Activated naive CD8-positive, alpha-beta T cell treated with anti-CD3 and anti-CD28 coated beads, Interleukin-2, amount 50 U/mL, for 16 hours (primary cell): ENCODE results near the gene IQCN.

ENCODE experiments used
- DNase-seq: peaks from one replicate; pipeline ENCODE4 v3.0.0-alpha.2; 2020; ENCODE audit warnings: low read depth, low spot score

The IQCN gene

GRCh38 chr19:18304458-18305310 is 30.4 kb upstream of the IQCN start:
- peak; percentile 64 for DNase-seq

GRCh38 chr19:18304208-18304457 is 29.9 kb upstream of the IQCN start:
- no peak for DNase-seq

DNA sequence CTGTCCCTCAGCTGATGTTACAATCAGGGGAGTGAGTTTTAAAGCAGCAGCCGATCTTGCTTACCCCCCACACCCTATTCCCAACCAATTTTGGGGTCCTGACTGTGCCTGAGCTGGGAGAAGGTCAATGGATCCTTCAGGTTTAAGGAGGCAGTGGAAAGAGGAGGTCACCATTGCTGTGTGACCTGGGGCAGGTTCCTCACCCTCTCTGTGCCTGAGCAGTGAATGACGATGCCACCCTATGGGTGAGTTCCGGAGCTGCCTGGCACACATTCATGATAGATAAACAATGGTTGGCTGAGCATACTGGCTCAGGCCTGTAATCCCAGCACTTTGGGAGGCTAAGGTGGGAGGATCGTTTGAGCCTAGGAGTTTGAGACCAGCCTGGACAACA is 27.5 kb upstream of the IQCN start:
- DNase-seq: no peak

DNA sequence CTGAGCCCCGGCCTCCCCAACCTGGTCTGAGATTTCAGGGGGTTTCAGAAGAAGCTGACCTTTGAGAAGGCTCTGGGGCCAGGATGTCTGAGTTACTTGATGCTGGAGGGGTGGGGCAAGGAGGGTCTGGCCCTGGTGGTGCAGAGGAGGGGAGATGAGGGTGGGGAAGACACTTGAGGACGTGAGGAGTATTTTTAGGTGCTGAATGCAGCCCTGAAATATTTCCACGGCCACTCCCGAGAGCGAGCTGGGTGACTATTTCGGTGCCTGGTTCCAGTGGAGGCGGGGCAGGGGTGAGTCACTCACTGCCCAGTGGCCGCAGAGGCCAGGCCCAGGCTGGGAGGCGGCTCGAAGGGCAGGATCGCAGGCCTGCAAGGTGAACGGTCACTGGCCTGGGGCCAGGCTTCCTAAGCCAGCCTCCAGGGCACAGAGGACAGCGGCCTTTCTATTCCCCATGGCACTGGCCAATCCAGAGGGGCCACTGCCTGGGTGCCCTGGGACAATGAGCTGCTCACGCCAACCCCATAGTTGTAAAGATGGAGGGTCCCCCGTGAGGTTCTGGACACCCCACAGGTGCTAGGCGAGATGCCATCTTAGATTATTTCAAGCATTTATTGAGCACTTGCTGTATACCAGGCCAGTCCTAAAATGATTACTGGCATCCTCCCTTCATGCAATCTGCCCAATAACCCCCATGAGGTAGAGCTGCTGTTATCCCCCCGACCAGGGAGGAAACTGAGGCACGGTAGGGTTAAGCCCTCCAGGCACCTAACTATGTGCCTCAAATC is 26.9 kb upstream of the IQCN start:
- no peak for DNase-seq

- no peak for DNase-seq
Measured at GRCh38 chr19:18299654-18300053, 25.4 kb upstream of the IQCN start.

- DNase-seq: no peak
Measured at GRCh38 chr19:18298601-18299000, 24.3 kb upstream of the IQCN start.

DNA sequence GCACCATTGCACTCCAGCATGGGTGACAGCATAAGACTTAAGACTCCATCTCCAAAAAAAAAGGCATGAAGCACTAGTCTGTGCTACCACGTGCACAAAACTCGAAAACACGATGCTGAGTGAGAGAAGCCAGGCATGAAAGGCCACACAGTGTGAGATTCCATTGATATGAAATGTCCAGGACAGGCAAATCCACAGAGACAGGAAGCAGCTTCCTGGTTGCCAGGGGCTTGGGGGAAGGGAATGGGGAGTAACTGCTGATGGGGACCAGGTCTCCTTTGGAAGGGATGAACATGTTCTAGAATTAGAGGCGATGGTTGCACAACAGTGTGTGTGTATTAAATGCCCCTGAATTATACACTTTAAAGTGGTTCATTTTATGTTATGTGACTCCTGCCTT is 23.1 kb upstream of the IQCN start:
- no peak for DNase-seq

- DNase-seq: no peak
Measured at GRCh38 chr19:18295034-18295451, 20.8 kb upstream of the IQCN start.

GRCh38 chr19:18294467-18294864 is 20.2 kb upstream of the IQCN start:
- peak; percentile 73 for DNase-seq

GRCh38 chr19:18293642-18294466 is 19.6 kb upstream of the IQCN start:
- no peak for DNase-seq

DNA sequence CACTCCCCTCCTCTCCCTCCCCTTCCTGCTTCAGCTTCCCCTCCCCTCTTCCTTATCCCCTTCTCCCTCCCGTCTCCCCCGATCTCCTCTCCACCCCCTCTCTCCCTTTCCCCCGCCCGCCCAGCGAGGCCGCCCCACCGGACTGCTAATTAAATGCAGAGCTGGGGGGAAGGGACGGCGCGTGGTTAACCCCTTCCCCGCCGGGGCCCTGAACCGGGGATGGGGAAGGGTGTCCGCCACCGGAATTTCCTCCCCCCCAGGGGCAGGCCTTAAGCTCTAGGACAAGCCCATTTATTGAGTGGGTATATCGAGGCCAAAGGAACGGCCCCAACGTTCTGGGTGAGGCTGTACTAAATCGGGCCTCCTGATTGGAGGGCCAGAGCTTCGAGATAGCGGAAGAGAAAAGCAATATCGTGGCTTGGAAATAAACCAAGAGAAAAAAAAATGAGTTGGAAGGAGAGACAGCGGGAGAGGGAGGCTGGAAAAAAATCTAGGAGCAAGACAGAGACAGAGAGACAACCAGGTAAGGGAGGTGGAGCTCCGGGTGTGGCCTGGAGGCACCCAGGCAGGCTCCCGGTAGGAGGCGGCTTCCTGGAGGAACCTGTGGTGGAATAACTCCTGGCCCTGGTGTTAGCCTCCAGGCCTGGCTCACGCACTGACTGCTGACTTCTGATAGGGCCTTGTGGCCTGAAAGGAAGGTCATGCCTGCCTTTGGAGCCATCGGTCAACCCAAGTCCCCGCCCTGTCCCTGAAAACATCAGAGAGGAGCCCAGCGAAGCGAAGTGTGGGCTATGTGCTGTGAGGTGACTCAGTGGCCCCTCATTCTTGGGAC is 18.8 kb upstream of the IQCN start:
- no peak for DNase-seq

GRCh38 chr19:18292462-18292809 is 18.2 kb upstream of the IQCN start:
- DNase-seq: no peak

GRCh38 chr19:18291590-18292461 is 17.6 kb upstream of the IQCN start:
- DNase-seq: no peak

DNA sequence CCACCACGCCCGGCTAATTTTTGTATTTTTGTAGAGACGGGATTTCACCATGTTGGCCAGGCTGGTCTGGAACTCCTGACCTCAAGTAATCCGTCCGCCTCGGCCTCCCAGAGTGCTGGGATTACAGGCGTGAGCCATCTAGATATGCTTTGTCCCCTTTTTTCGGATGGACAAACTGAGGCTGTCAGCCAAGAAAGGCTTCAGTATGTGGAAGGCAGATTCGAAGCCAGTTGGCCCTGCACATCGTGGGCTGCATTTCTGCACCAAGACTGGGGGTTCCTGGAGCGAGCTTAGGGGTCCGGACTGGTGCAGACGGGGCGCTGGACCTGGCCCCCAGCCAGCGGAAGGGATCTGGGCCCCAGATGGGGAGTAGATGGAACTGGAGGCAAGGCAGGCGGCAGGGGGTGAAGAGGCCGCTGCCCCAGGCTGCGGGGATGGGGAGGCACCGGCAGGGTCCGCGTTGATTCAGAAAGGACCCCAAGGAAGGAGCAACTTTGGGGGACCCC is 16.8 kb upstream of the IQCN start:
- DNase-seq: no peak

DNA sequence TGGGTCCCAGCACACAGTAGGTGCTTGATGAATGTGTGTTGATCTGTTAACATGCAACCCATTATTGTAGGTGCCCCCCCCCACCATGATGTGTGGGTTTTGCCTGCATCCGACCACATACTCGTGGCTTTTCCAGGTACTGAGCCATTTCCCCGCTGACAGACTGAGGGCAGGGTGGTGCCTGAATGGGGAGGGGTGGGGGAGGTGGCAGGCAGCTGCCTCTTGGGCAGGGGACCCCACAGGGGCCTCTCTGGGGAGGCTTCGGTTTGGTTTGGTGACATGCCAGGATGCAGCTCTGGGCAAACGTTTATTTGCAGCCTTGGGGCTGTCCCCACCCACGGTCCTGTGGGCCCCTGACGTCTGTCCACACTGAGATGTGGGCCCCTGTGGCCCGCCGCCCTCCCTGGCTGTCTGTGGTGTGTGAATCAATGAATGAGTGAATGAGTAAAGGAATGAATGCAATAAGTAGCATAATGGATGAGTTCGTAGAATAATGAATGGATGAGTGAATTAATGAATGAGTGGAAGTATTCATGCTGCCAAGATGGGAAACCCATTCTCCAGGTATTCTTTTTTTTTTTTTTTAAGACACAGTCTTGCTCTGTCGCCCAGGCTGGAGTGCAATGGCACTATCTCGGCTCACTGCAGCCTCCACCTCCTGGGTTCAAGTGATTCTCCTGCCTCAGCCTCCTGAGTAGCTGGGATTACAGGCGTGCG is 16.2 kb upstream of the IQCN start:
- DNase-seq: peak; percentile 67

- DNase-seq: no peak
Measured at GRCh38 chr19:18289471-18290301, 15.4 kb upstream of the IQCN start.

GRCh38 chr19:18287836-18288772 is 13.9 kb upstream of the IQCN start:
- DNase-seq: no peak
